HG03045 (cell line): ENCODE data around the gene DTNB.

Experiments
- ATAC-seq: cut with Tn5 transposase; IDR thresholded peaks from one replicate; pipeline ENCODE4 v1.9.1; 2021; ENCODE audit warnings: mild to moderate bottlenecking, moderate library complexity; ENCODE audit not compliant: unreplicated experiment

DTNB gene

DNA sequence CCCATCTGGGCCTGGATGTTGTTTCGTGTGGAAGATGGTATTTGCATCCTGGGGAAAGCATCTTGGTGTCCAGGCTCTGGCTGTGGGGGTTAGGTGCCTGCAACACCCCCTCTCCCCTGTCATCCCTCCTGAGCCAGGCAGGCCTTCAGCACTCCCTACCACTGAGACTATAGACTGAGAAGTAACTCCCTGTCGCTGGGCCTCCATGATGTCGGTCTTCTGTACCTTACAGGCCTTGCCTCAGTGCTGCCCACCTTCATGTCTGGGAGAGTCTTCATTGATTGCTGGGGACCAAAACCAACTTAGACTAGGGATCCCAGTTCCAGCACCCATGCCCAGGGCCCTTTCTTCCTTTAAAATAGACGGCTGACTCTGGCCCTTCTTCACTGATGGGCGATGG is 298.6 kb downstream of the DTNB start:
- no peak for ATAC-seq

DNA sequence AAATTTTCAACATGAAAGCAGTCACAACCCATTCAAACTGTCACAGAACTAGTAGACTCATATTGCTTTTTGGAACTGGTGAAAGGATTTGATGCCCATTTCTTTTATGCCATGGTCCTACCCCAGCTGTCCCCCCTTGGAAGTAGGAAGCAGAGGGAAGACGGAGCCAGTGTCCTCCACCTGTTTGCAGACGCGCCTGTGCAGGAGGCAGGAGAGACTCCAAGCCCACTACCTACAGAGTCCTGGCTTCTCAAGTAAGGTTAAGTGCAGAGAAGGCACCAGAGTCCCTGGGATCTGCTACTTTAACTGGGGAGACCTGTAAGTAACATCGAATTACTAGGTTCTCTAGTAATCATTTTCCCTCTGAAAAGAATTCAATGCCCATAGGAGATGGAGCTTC is 299.0 kb downstream of the DTNB start:
- ATAC-seq, result no peak

DNA sequence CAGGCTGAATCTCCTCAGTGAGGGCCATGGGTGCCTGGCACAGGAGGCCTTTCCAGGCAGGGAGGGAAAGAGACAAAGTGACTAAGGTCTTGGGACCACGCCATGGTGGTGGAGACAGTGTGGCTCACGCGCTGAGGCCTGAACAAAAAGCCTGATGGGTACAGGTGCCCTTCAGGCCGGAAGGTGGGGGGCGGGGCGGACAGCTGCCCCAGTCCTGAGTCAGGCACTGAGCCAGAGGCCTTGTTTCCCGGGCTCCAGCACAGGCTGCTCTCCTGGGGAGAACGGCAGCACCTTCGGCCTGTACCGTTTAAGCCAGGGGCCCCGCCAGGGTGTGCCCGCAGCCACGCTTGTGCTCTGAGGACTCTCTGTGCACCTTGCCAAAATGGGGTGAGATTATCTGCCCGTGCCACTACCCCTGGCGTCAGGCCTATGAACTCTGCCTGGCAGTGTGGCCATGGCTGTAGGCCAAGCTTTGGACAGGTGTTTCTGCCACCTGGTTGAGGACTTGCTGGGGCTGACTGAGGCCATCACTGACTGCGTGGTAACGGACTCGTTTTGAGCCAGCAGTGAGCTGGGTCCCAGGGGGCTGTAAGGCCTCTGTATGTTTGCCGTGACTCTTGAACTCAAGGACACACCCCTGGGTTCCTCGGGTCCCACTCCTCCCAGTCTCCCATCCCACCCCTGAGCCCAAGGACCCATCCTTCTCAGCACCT is 300.0 kb downstream of the DTNB start:
- ATAC-seq, result no peak

DNA sequence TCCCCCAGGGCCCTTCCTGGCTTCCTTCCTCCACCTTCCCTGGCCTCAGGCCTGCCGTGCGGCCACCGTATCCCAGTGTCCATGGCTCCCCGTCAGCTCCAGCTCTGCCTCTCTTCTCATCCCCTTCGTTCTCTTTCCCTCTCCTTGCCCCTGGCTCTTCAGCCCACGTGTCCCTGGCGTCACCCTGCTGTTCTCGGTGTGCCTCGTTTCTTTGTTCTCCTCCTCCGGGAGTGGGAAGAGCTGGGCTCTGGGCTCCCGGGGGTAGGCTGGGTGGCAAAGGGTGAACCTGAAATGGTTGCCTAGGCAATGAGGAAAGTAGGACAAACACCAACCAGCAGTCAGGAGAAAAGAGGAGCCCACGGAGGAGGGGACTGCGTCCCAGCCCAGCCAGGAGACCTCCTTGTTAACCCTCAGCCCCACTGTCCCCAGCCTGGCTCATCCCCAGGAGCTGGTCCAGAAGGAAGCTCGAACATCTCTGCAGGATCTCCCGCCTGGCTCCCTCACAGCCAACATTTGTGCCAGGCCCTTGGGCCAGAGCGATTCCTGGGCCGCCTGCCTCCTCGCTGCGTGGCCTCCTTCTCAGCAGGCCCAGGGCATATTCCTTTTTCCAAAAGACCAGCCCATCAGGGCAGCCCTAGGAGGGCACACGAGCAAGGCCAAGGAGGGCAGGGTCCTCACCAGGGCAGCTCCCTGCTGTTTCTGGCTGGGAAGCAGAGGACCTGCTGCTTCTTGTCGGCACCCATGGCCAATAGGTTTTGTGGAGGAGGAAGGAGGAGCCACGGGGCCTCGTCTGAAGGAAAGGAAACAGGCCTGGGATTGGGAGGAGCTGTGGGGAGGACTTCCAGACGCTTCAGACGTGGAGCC is 300.7 kb downstream of the DTNB start:
- no peak for ATAC-seq

DNA sequence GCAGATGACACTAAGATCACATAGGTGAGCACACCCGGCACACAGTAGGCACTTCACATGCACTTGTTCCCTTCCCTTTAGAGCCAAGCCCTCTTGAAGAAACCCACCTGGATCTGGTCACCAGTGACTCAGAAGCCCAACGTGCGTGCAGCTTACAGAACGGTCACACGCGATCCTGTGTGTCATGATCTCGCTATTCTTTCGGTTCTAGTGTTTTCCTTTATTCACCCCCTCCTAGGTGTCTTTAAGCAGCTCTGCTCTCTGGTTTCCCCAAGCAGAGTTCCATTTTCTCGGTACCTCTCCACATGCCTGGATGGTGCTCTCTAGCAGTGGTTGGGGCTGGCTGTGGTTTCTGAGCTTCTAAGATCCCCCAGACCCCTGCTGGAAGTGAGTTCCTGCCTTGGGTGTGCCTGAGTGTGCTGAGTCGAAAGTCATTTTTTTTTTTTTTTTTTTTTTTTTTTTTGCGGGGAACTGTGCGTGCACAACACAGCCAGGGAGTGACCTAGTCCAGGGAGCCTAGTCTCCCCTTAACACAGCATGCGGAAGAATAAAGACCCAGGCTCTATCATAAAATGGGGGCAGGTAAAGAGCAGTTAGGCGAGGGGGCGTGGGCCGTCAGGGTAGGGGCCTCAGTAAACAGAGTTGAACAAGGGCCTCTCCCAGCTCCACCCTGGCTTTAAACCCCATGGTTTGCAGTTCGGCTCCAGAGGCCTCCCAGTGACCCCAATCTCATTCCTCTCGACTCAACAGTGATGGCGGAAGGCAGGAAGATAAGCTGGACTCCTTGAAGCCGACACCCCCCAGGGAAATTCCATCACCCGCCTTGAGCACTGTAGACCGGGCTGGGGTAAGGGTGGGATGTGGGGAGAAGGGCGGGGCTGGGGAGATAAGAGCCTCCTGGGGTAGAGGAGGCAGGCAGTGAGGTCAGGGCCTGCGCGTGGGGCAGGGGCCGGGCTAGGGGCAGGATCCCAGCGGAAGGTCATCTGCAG is 301.8 kb downstream of the DTNB start:
- no peak for ATAC-seq

DNA sequence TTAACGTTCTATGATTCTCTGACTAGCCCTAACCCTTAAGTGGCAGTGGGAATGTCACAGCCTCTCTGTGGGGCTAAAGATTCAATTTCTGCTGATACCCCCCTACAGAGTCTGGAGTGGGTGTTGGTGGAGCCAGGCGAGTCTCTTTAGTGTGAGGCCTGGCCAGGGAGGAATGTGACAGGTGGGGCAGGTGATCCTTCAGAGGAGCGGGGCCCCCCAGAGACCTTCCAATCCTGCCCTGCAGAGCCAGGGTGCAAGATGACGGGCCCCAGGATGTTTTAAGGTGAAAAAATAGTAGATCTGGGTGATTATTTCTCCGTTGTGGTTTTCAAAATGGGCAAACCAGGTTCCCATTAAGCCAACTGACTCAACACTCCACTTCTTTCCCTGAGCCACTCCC is 303.5 kb downstream of the DTNB start:
- ATAC-seq, result no peak

DNA sequence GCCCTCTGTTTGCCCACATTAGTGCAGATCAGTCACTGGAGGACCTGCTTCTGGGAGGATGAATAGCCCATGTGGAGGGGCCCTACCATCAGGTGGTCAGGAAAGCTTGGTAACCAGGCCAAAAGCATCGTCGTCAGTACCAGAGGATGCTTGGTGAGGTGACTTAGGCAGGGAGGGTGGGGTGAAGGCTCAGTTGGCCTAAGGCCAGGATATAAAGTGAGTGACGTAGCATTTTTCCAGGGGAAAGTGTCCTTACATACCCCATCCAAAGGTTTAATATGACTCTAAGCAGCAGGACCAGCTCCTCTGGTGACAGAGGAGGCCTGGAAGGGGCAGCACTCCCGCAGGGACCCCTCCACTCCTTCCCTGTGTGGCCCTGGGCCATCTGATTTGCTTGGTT is 303.9 kb downstream of the DTNB start:
- ATAC-seq, result no peak

DNA sequence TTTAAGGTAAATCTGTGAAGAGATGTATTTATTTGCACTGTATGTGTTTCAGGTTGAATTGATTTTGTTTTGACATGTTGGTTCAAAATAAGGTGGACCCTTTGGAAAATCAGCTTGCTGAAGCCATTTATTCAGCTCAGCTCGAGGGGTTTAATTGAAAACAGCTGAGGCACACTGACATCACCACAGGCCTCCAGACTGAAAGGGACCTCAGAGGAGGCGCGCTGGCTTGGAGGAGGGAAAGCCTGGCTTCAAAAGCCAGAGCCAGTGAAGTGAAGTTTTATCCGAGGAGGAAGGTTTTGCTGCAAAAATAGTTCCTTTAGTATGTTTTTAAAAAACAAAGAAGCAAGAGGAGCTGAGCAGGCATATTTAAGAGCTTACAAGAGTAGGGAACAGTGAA is 304.7 kb downstream of the DTNB start:
- no peak for ATAC-seq

DNA sequence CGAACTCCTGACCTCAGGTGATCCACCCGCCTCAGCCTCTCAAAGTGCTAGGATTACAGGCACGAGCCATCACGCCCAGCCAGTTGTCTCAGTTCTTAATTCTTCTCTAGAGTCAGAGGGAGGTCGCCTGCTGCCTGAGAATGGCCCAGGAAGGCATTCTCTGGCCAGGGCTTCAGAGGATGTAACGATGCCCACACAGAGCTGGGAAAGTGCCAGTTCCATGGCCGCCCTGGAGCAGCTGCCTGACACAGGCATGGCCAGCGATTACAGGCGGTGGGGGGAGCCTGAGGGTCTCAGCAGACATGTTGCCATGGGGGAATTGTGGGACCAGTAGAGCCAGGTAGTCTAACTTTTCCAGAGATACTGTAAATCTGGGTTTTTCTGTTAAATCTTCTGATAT is 306.1 kb downstream of the DTNB start:
- no peak for ATAC-seq

DNA sequence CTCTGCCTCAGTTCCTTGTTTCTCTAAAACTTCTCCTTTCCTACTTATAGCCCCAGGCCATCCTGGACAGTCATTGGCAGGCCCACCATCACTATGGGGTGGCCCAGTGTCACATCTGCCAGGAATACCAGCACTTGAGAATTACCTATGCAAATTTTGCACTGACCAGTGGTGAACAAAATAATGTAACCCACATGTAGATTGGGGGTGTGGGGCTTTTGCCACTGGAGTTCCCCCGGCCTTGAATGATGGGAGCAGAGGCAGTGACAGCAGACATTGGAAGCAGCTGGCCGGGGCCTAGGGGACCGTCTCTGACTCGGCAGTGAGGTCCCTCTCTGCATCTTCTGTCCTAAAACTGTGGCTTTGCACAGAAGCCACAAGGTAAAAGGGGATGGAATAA is 306.7 kb downstream of the DTNB start:
- ATAC-seq, result no peak

DNA sequence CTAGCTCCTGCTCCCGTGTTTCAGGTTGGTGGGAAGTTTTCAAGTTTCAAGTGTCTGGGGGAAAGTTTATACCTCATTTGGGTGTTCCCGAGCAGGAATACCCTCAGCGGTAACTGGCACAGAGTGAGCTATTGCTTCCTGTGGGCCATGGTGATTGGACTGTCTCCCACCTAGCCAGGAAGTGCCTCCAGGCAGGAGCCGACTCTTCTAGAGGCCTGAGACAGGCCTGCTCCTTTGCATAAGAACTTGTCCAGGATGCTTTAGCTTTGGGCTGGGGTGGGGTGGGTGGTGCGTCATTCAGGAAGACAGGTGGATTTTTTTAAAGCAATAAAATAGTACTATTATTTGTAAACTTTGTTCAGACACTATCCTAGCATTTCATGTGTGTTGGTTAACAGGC is 308.1 kb downstream of the DTNB start:
- no peak for ATAC-seq

DNA sequence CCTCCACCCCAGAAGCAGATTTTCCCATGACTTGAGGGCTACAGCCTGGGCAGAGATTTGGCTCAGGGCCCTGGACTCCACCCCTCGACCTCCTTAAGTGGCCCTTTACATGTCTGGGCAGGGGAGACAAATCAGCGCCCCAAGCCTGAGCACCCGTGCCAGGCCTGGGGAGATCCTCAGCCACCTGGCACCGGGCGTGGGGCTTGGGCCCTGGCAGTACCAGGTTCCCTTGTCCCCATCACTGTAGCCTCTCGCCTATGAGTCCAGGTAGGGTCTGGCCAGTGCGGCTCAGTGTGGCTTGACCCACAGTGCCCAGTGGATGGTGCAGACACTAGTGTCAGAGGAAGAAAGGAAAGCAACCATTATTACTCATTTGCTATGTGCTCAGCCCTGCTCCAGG is 309.6 kb downstream of the DTNB start:
- ATAC-seq, result no peak

DNA sequence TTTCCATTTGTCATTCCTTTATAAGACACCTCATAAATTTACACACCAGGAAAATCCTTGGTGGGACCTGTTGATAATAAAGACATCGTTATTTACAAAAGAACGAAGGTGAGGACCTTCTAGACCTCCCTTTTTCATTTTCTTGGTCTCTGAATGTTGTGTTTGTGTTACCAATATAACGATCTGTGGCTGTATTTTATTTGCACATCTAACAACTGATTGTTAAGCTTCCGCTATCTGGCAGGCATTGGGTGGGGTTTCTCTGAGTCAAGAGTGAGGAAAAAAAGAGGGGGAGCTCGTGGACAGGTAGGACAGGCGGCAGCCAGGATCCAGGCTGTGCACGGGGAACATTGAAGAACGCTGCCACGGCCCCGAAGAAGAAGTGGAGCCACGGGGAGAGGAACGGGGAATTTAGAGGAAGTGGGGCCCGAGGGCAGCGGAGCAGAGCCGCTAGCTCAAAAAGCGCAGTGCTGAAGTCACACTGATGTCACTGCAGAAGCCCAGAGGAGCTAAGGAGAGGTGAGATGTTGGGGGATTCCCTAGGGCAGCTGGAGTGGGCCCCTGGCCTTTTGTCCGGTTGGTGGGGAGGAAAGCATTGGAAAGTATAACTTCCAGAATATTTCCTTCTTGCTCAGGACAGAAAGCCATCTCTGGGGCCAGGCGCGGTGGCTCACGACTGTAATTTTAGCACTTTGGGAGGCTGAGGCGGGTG is 310.8 kb downstream of the DTNB start:
- peak; percentile 64 for ATAC-seq

DNA sequence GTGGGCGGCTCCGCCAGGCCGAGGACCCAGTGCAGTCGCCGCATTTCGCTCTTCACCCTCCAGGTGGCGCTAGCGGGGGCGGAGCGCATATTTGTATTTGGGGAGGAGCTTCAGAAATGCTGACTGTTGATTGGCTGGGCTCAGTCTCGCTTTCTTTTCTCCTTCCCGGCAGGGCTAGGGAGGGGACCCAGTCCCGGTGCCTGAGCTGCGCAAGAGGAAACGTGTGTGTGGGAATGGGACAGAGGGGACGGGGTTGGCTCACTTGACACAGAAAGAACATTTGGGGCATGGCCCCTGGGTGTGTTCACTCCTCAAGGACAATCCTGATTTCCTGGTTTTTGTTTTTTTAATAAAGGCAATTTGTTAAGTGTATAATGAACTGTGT is 311.3 kb downstream of the DTNB start:
- peak; percentile 87 for ATAC-seq

DNA sequence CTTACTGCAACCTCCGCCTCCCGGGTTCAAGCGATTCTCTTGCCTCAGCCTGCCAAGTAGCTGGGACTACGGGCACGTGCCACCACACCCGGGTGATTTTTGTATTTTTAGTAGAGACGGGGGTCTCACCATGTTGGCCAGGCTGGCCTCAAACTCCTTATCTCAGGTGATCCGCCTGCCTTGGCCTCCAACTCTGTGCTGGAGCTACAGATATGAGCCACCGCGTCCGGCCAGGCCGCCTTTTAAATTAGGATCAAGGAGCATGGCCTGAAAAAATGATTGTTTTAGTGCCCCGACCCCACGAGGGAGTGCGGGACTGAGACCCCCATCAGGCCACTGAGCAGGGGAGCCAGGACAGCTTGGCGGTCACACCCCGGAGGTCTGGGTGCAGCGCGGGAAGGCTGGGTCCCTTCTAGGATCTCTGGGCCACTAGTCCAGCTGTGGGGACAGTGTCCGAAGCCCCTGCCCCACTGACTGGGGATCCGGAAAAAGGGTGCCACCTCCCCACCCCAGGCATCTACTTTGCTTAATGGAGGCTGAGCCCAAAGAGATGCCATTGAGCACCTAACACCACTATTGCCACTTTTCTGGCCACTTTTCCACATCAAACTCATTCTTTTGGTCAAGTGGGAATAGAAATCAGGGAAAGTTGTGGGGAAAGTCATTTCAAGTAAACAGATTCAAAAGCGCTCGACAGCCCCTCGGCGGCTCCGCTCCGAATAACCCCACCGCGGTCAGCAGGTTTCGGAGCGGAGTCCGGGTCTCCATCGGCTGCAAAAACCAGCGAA is 311.9 kb downstream of the DTNB start:
- no peak for ATAC-seq

DNA sequence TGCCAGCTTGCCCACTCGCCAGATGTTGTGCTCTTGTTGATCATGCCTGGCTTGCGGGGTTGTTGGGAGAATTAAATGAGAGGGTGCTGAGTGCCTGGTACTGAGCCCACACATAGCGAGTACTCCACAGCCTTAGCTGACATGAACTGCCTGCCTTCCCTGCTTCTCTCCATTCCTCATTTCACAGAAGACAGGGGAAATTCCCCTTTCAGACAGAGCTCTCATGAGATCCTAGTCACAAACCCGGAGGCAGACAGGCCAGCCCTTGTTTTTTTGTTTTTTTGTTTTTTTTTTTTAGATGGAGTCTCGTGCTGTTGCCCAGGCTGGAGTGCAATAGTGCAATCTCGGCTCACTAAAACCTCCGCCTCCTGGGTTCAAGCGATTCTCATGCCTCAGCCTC is 314.5 kb downstream of the DTNB start:
- ATAC-seq, result no peak

DNA sequence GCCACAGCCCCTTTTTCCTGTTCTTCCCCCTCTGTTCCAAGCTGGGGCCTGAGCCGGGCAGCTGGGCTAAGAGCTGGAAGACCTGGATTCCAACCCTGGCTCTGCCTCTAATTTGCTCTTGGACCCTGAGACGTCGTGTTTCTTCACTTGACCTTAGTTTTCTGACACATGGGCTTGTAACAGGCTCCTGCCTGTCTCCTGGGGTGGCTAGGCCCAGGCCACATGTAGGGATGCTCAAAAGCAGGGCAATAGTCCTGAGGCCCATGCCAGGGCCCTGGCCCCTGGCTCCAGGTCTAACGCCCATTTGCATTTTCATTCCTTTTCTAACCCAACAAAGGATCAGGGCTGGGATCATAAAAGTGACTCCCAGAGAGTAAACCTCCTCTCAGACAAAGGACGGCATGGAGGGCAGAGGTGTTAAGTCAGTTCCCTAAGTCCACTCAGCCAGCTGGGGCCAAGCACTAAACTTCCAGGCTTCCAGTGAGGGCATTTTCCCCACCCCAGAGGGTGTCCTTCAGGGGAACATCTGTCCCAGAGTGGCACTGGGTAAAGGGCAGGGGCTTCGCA is 315.0 kb downstream of the DTNB start:
- no peak for ATAC-seq

DNA sequence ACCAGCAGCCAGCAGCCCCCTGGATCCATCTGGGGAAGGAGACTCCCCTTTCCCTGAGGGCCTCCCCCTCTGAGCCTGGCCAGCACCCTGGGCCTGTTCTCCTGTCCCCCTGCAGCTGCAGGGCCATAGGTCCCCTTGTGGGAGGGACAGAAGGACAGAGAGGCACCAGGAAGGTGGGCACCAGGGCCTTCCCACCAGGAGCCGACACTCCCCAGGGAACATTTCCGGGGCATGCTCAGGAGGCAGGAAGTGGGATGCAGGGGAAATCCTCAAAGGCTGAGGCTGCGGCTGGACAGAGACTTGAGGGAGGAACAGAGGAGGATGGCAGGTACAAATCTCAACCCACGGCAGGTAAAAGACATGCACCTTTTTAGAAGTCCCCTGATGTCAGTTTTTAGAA is 317.3 kb downstream of the DTNB start:
- ATAC-seq, result no peak

DNA sequence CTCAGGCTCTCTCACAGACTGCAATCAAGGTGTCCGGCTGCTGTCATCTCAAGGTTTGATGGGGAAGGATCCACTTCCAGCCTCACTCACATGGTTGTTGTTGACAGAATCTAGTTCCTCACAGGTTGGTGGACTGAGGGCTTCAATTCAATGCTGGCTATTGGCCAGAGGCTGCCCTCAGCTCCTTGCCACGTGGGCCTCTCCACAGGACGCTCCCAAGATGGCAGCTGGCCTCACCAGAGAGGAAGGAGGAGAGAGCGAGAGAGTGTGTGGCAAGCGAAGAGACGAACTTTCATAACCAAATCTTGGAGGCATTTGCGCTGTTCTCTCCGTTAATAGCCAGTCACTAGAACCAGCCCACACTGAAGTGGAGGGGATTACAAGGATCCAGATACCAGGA is 318.1 kb downstream of the DTNB start:
- ATAC-seq, result no peak

DNA sequence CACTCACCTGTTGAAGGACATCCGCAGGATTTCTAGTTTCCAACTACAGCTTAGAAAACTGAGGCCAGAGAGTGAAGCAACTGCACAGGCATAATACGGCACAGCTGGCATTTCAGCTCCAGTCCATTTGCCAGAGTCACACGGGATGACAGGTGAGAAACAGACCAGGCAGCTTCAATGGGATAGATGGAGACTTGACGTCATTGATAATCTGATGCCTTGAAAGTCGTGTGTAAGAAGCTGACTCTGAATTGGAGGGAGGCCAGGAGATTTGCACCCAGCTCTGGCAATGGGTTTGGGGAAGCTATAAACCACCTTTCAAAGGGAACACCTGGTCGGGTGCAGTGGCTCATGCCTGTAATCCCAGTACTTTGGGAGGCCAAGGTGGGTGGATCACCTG is 319.3 kb downstream of the DTNB start:
- ATAC-seq, result no peak
